ENCODE results near the gene PPP1R8. TPM values are rescaled to one million over a fixed set of nuclear protein-coding genes. Genes with fewer than 3 reads are reported as not detected.
A peak's percentile ranks its signal among the peaks of the same experiment; 100 is the strongest.

The PPP1R8 gene
- total and polyA plus RNA-seq, 10 of the 15 experiments (the other 5 are each of a cell fraction or from before 2014, with no cell fraction given), result 10.2 to 77.0 (median 53.0) TPM

GRCh38 chr1:27877115-27877416 is 46.5 kb downstream of the PPP1R8 start:
- BruUV-seq (replicated peaks), result no TSS peak
- Histone ChIP-seq H3K27ac (ENCODE audit: control insufficient read depth, insufficient read depth) (no peak overlapping the region), H3K79me2 (ENCODE audit: control insufficient read depth, insufficient read depth, low read length) (peaks cover 51% of the 10 kb centered on the region), H3K9ac (ENCODE audit: control insufficient read depth, insufficient read depth, low read length) (no peak overlapping the region), H2AFZ (ENCODE audit: control insufficient read depth, low read depth, low read length) (no peak overlapping the region), H3K4me3 (no peak overlapping the region), H3K27me3 (replicated peaks in 1 of 2; ENCODE audit: control insufficient read depth in 2 of 2, insufficient read depth in 2 of 2, low read length in 1 of 2) (no peaks in the 10 kb centered on the region), H3K4me1 (ENCODE audit: control insufficient read depth, insufficient read depth, low read length) (peaks cover 22% of the 10 kb centered on the region), H3K36me3 (ENCODE audit: control insufficient read depth in 2 of 2, insufficient read depth in 2 of 2, low read length in 1 of 2) (peaks cover 5 to 15% of the 10 kb centered on the region in 2 experiments; a peak in 3 of 4 replicates), H3K4me2 (ENCODE audit: control insufficient read depth, insufficient read depth) (peak overlapping the region; percentile 15; the same call in 1 of the 2 replicates), H4K20me1 (ENCODE audit: control insufficient read depth, insufficient read depth) (no peaks in the 10 kb centered on the region), H3K9me3 (replicated peaks; ENCODE audit: control insufficient read depth, insufficient read depth, low read length) (no peaks in the 10 kb centered on the region)
- intact Hi-C loops (cut with micrococcal nuclease; ENCODE audit: unreplicated experiment) (loop anchor here (10.0 kb wide), 1 partner anchor 368 kb away; no protein-coding TSS in a partner anchor), in situ Hi-C loops (cut with MboI) (no loop called here)
- no peak for ATAC-seq
- DNase-seq (ENCODE audit: low read depth, low spot score), result no peak
- WGBS (ENCODE audit: insufficient coverage, insufficient replicate concordance, low lambda C conversion rate, missing lambda C conversion rate), result 100% methylated on average over 2 of the region's 2 CpGs
- ChIA-PET RAD21 (ENCODE audit: unreplicated experiment) (interaction anchor here (0.7 to 1.4 kb wide), 4 partner anchors 13 to 17 kb away, joined by 3 read pairs; no protein-coding TSS in a partner anchor), SMC1A (ENCODE audit: uncharacterized antibody, unreplicated experiment) (interaction anchor here (0.7 to 2.6 kb wide), 4 partner anchors 10 to 1000 kb away, joined by 3 to 22 read pairs (median 12); no protein-coding TSS in a partner anchor), CTCF (interaction anchor here (1.1 to 3.5 kb wide), 3 partner anchors 10 to 208 kb away, joined by 3 to 16 read pairs (median 8); no protein-coding TSS in a partner anchor), POLR2A (interaction anchor here (1.3 to 6.0 kb wide), 5 partner anchors 8 to 17 kb away, joined by 3 to 63 read pairs (median 13); no protein-coding TSS in a partner anchor)
- TF ChIP-seq SIN3A (IDR thresholded peaks at IDR 0.05; ENCODE audit: low read depth, low read length) (no peak), STAT1 (conservative IDR thresholded peaks at IDR 0.05) (no peak), NKRF (conservative IDR thresholded peaks at IDR 0.05) (no peak)
- no peak for FAIRE-seq

GRCh38 chr1:27878039-27878438 is 47.5 kb downstream of the PPP1R8 start:
- WGBS (ENCODE audit: insufficient coverage, insufficient replicate concordance, low lambda C conversion rate, missing lambda C conversion rate), result 43% methylated on average over 4 of the region's 4 CpGs
- POLR2A ChIA-PET, result interaction anchor here (1.3 to 6.0 kb wide), 4 partner anchors 9 to 18 kb away, joined by 3 to 63 read pairs (median 9); no protein-coding TSS in a partner anchor
- peak in 1 of 2 experiments; percentile 57; a peak in 1 of 4 replicates for TF ChIP-seq IKZF2 (IDR thresholded peaks at IDR 0.05)
- 0 out of 2 replicates have a peak, but pooled peaks have one; percentile 28 for TF ChIP-seq EED (IDR thresholded peaks at IDR 0.05; ENCODE audit: low read depth)
- no peak for TF ChIP-seq MEF2B (IDR thresholded peaks at IDR 0.05; ENCODE audit: partially characterized antibody, poor library complexity, severe bottlenecking)
- no peak for TF ChIP-seq SRF (IDR thresholded peaks at IDR 0.05; ENCODE audit: low read depth in 2 of 2, low read length in 2 of 2)
- TF ChIP-seq ZNF217 (IDR thresholded peaks at IDR 0.05), result no peak
- no peak for TF ChIP-seq CHD1 (IDR thresholded peaks at IDR 0.05; ENCODE audit: low read depth, low read length)
- TF ChIP-seq NBN (IDR thresholded peaks at IDR 0.05), result 0 out of 2 replicates have a peak, but pooled peaks have one; percentile 19
- peak; percentile 39; the same call in 1 of the 2 replicates for TF ChIP-seq POLR2AphosphoS5 (IDR thresholded peaks at IDR 0.05; ENCODE audit: low read length)
- peak; percentile 39; the same call in 1 of the 2 replicates for TF ChIP-seq ZNF384 (IDR thresholded peaks at IDR 0.05; ENCODE audit: borderline replicate concordance, low read depth, low read length)
- 0 out of 2 replicates have a peak, but pooled peaks have one; percentile 25 for TF ChIP-seq IRF5 (IDR thresholded peaks at IDR 0.05; ENCODE audit: borderline replicate concordance)
- TF ChIP-seq TCF12 (IDR thresholded peaks at IDR 0.05; ENCODE audit: low read depth, low read length), result 0 out of 2 replicates have a peak, but pooled peaks have one; percentile 48

More at GRCh38 chr1:27878039-27878438, 47.5 kb downstream of the PPP1R8 start:
- ChIA-PET CTCF (interaction anchor here (1.1 to 2.0 kb wide), 2 partner anchors 9 to 209 kb away, joined by 3 to 8 read pairs; no protein-coding TSS in a partner anchor), SMC1A (ENCODE audit: uncharacterized antibody, unreplicated experiment) (interaction anchor here (1.9 to 2.6 kb wide), 2 partner anchors 9 to 13 kb away, joined by 19 to 22 read pairs; no protein-coding TSS in a partner anchor), RAD21 (ENCODE audit: unreplicated experiment) (interaction anchor here (1.0 to 1.4 kb wide), 3 partner anchors 12 to 16 kb away, joined by 3 read pairs; no protein-coding TSS in a partner anchor)
- 0 out of 2 replicates have a peak overlapping the region, but pooled peaks have one; percentile 8 for H3K4me2 ChIP-seq (ENCODE audit: control insufficient read depth, insufficient read depth)
- no peak overlapping the region for H3K4me3 ChIP-seq
- in situ Hi-C loops (cut with MboI) (no loop called here), intact Hi-C loops (cut with micrococcal nuclease; ENCODE audit: unreplicated experiment) (loop anchor here (10.0 kb wide), 1 partner anchor 367 kb away; no protein-coding TSS in a partner anchor)
- H3K27me3 ChIP-seq (replicated peaks in 1 of 2; ENCODE audit: control insufficient read depth in 2 of 2, insufficient read depth in 2 of 2, low read length in 1 of 2), result no peaks in the 10 kb centered on the region
- BruUV-seq (replicated peaks), result no TSS peak
- H3K36me3 ChIP-seq (ENCODE audit: control insufficient read depth in 2 of 2, insufficient read depth in 2 of 2, low read length in 1 of 2), result peaks cover 8 to 22% of the 10 kb centered on the region in 2 experiments
- FAIRE-seq, result no peak
- H3K4me1 ChIP-seq (ENCODE audit: control insufficient read depth, insufficient read depth, low read length), result peaks cover 31% of the 10 kb centered on the region
- no peak overlapping the region for H3K9ac ChIP-seq (ENCODE audit: control insufficient read depth, insufficient read depth, low read length)
- no peaks in the 10 kb centered on the region for H3K9me3 ChIP-seq (replicated peaks; ENCODE audit: control insufficient read depth, insufficient read depth, low read length)
- DNase-seq (ENCODE audit: low read depth, low spot score), result no peak
- H2AFZ ChIP-seq (ENCODE audit: control insufficient read depth, low read depth, low read length), result no peak overlapping the region
- H3K79me2 ChIP-seq (ENCODE audit: control insufficient read depth, insufficient read depth, low read length), result peaks cover 48% of the 10 kb centered on the region
- ATAC-seq, result no peak
- H3K27ac ChIP-seq (ENCODE audit: control insufficient read depth, insufficient read depth), result no peak overlapping the region
- no peaks in the 10 kb centered on the region for H4K20me1 ChIP-seq (ENCODE audit: control insufficient read depth, insufficient read depth)
